ENCODE data around the gene TUBB4A.

TUBB4A gene

GRCh38 chr19:6518145-6518911 lies 16.2 kb upstream of the TUBB4A start:
- TF ChIP-seq NFIC (IDR thresholded peaks at IDR 0.05) (no peak), YY1 (IDR thresholded peaks at IDR 0.05; ENCODE audit: low read depth) (no peak), ZBTB7A (IDR thresholded peaks at IDR 0.05; ENCODE audit: low read depth) (no peak), RAD21 (IDR thresholded peaks at IDR 0.05; ENCODE audit: low read depth) (no peak), EP300 (IDR thresholded peaks at IDR 0.05; ENCODE audit: borderline replicate concordance) (no peak), TAF1 (IDR thresholded peaks at IDR 0.05; ENCODE audit: low read depth) (no peak), MAX (IDR thresholded peaks at IDR 0.05) (no peak), USF1 (IDR thresholded peaks at IDR 0.05) (no peak), FOXM1 (IDR thresholded peaks at IDR 0.05; ENCODE audit: borderline replicate concordance, low read depth) (no peak)

GRCh38 chr19:6516659-6517291 lies 14.7 kb upstream of the TUBB4A start:
- TF ChIP-seq CREB1 (IDR thresholded peaks at IDR 0.05; ENCODE audit: low read depth) (no peak), REST (IDR thresholded peaks at IDR 0.05; ENCODE audit: low read depth) (no peak), TAF1 (IDR thresholded peaks at IDR 0.05; ENCODE audit: low read depth) (no peak), FOXM1 (IDR thresholded peaks at IDR 0.05; ENCODE audit: borderline replicate concordance, low read depth) (no peak), ZBTB7A (IDR thresholded peaks at IDR 0.05; ENCODE audit: low read depth) (0 out of 2 replicates have a peak, but pooled peaks have one; percentile 38), MAX (IDR thresholded peaks at IDR 0.05) (peak; percentile 51; the same call in 1 of the 2 replicates), TEAD4 (IDR thresholded peaks at IDR 0.05) (no peak; the same call in 1 of the 2 replicates), RAD21 (IDR thresholded peaks at IDR 0.05; ENCODE audit: low read depth) (peak; percentile 97), TCF12 (IDR thresholded peaks at IDR 0.05; ENCODE audit: low read depth) (no peak), EGR1 (IDR thresholded peaks at IDR 0.05) (no peak), NFIC (IDR thresholded peaks at IDR 0.05) (no peak), CEBPB (IDR thresholded peaks at IDR 0.05) (no peak), USF1 (IDR thresholded peaks at IDR 0.05) (no peak), YY1 (IDR thresholded peaks at IDR 0.05; ENCODE audit: low read depth) (peak; percentile 62), EP300 (IDR thresholded peaks at IDR 0.05; ENCODE audit: borderline replicate concordance) (no peak)

GRCh38 chr19:6516018-6516658 lies 14.0 kb upstream of the TUBB4A start:
- TF ChIP-seq MAX (IDR thresholded peaks at IDR 0.05) (no peak), RAD21 (IDR thresholded peaks at IDR 0.05; ENCODE audit: low read depth) (no peak), EGR1 (IDR thresholded peaks at IDR 0.05) (peak; percentile 5; the same call in 1 of the 2 replicates), YY1 (IDR thresholded peaks at IDR 0.05; ENCODE audit: low read depth) (no peak)

- TF ChIP-seq CEBPB (IDR thresholded peaks at IDR 0.05) (no peak), RAD21 (IDR thresholded peaks at IDR 0.05; ENCODE audit: low read depth) (no peak), REST (IDR thresholded peaks at IDR 0.05; ENCODE audit: low read depth) (no peak), EGR1 (IDR thresholded peaks at IDR 0.05) (no peak), FOXM1 (IDR thresholded peaks at IDR 0.05; ENCODE audit: borderline replicate concordance, low read depth) (no peak)
Observed at GRCh38 chr19:6514926-6515544, 12.9 kb upstream of the TUBB4A start.

- no peak for TF ChIP-seq RAD21 (IDR thresholded peaks at IDR 0.05; ENCODE audit: low read depth)
- TF ChIP-seq EGR1 (IDR thresholded peaks at IDR 0.05) = no peak
- no peak for TF ChIP-seq EP300 (IDR thresholded peaks at IDR 0.05; ENCODE audit: borderline replicate concordance)
- TF ChIP-seq MAX (IDR thresholded peaks at IDR 0.05) = no peak
- TF ChIP-seq TCF12 (IDR thresholded peaks at IDR 0.05; ENCODE audit: low read depth) = no peak
- no peak for TF ChIP-seq TAF1 (IDR thresholded peaks at IDR 0.05; ENCODE audit: low read depth)
Observed at GRCh38 chr19:6514089-6514488, 12.0 kb upstream of the TUBB4A start.
